ENCODE measurements around the gene MIR17HG. TPM values are rescaled to one million over a fixed set of nuclear protein-coding genes. Genes with fewer than 3 reads are reported as not detected.

The MIR17HG gene
- polyA plus RNA-seq, 1 donor from 2014 or later = 0.79 TPM

- no peak for TF ChIP-seq MXI1 (conservative IDR thresholded peaks at IDR 0.05; ENCODE audit: poor library complexity, severe bottlenecking)
- H3K79me2 ChIP-seq (replicated peaks; ENCODE audit: insufficient read depth, low read length) = no peaks in the 10 kb centered on the region
- H3K27ac ChIP-seq (ENCODE audit: low read length) = no peak overlapping the region
- H3K27me3 ChIP-seq (ENCODE audit: insufficient read depth, low read depth, low read length) = no peaks in the 10 kb centered on the region
- H3K4me2 ChIP-seq (ENCODE audit: low read length) = no peak overlapping the region
- no peaks in the 10 kb centered on the region for H3K9me2 ChIP-seq (ENCODE audit: insufficient read depth, low read length)
- H3K4me3 ChIP-seq (ENCODE audit: low read length) = no peak overlapping the region
- no peaks in the 10 kb centered on the region for H3F3A ChIP-seq (ENCODE audit: insufficient read depth, low read length, poor library complexity, severe bottlenecking)
- no peaks in the 10 kb centered on the region for H3K36me3 ChIP-seq (ENCODE audit: insufficient read depth, low read length)
- no peaks in the 10 kb centered on the region for H4K20me1 ChIP-seq (ENCODE audit: insufficient read depth)
- H3K9me3 ChIP-seq (ENCODE audit: low read length) = no peaks in the 10 kb centered on the region
- H3K9ac ChIP-seq (ENCODE audit: low read length) = no peak overlapping the region
- H2AFZ ChIP-seq (ENCODE audit: low read depth, low read length) = no peak overlapping the region
These were observed 14.3 kb downstream of the MIR17HG start for GRCh38 chr13:91361755-91362271.

GRCh38 chr13:91362908-91363307, 15.4 kb downstream of the MIR17HG start:
- no peaks in the 10 kb centered on the region for H3K36me3 ChIP-seq (ENCODE audit: insufficient read depth, low read length)

More at GRCh38 chr13:91362908-91363307, 15.4 kb downstream of the MIR17HG start:
- H3K9ac ChIP-seq (ENCODE audit: low read length) = no peak overlapping the region
- no peaks in the 10 kb centered on the region for H3K79me2 ChIP-seq (replicated peaks; ENCODE audit: insufficient read depth, low read length)
- no peak overlapping the region for H3K4me2 ChIP-seq (ENCODE audit: low read length)
- no peaks in the 10 kb centered on the region for H3K27me3 ChIP-seq (ENCODE audit: insufficient read depth, low read depth, low read length)
- H3K9me3 ChIP-seq (ENCODE audit: low read length) = no peaks in the 10 kb centered on the region
- no peaks in the 10 kb centered on the region for H3F3A ChIP-seq (ENCODE audit: insufficient read depth, low read length, poor library complexity, severe bottlenecking)
- H3K27ac ChIP-seq (ENCODE audit: low read length) = no peak overlapping the region
- H3K9me2 ChIP-seq (ENCODE audit: insufficient read depth, low read length) = no peaks in the 10 kb centered on the region
- H3K4me3 ChIP-seq (ENCODE audit: low read length) = no peak overlapping the region
- no peak for TF ChIP-seq POLR2AphosphoS5 (IDR thresholded peaks at IDR 0.05)
- no peak for TF ChIP-seq SMC3 (conservative IDR thresholded peaks at IDR 0.05; ENCODE audit: poor library complexity)
- TF ChIP-seq CTCF (IDR thresholded peaks at IDR 0.05; ENCODE audit: poor library complexity, severe bottlenecking) = no peak
- no peak for TF ChIP-seq EP300 (conservative IDR thresholded peaks at IDR 0.05; ENCODE audit: poor library complexity, severe bottlenecking)
- no peak for TF ChIP-seq REST (IDR thresholded peaks at IDR 0.05; ENCODE audit: borderline replicate concordance)
- TF ChIP-seq RAD21 (conservative IDR thresholded peaks at IDR 0.05) = no peak
- TF ChIP-seq MXI1 (conservative IDR thresholded peaks at IDR 0.05; ENCODE audit: poor library complexity, severe bottlenecking) = no peak
- TF ChIP-seq TAF1 (IDR thresholded peaks at IDR 0.05; ENCODE audit: low read depth) = no peak
- no peak for TF ChIP-seq EZH2 (IDR thresholded peaks at IDR 0.05; ENCODE audit: borderline replicate concordance, insufficient read depth, low read length, poor library complexity, severe bottlenecking)
- H4K20me1 ChIP-seq (ENCODE audit: insufficient read depth) = no peaks in the 10 kb centered on the region
- no peak overlapping the region for H2AFZ ChIP-seq (ENCODE audit: low read depth, low read length)

Data from neural cell (in vitro differentiated cells).